GM23338 (cell line): ENCODE data around the gene PSMD11. TPM values are rescaled to one million over a fixed set of nuclear protein-coding genes. Genes with fewer than 3 reads are reported as not detected.
A peak's percentile ranks its signal among the peaks of the same experiment; 100 is the strongest.

Source experiments
- ATAC-seq: fragments of 200-7000 bp; cut with Tn5 transposase; 3 replicates; pipeline ENCODE4 v1.9.1; 2020
- DNase-seq: peaks from one replicate; pipeline ENCODE4 v3.0.0-alpha.2; 2015; ENCODE audit warnings: low spot score
- H2AFZ ChIP-seq: fragments of 200-600 bp; sonication (generic); 2 replicates; pipeline ENCODE4 v1.8.0; 2016; ENCODE audit warnings: antibody characterized with exemption, mild to moderate bottlenecking, moderate library complexity
- H3F3A ChIP-seq: fragments of 200-600 bp; sonication (generic); replicated peaks from 2 replicates; pipeline ENCODE4 v1.8.0; 2017; ENCODE audit warnings: antibody characterized with exemption, mixed run types, low read depth
- H3K27ac ChIP-seq: fragments of 200-600 bp; sonication (generic); 2 replicates; pipeline ENCODE4 v1.6.1; 2016; ENCODE audit warnings: low read depth
- H3K27me3 ChIP-seq: fragments of 200-600 bp; sonication (generic); 2 replicates; pipeline ENCODE4 v1.8.0; 2016; ENCODE audit warnings: mild to moderate bottlenecking, mixed run types, moderate library complexity; ENCODE audit not compliant: insufficient read depth
- H3K36me3 ChIP-seq: fragments of 200-600 bp; sonication (generic); 2 replicates; pipeline ENCODE4 v1.8.0; 2016; ENCODE audit warnings: mild to moderate bottlenecking; ENCODE audit not compliant: insufficient read depth
- H3K4me1 ChIP-seq: fragments of 200-600 bp; sonication (generic); 2 replicates; pipeline ENCODE4 v1.8.0; 2016; ENCODE audit warnings: mild to moderate bottlenecking, moderate library complexity; ENCODE audit not compliant: insufficient read depth
- H3K4me2 ChIP-seq: fragments of 200-600 bp; sonication (generic); 2 replicates; pipeline ENCODE4 v1.7.1; 2017; ENCODE audit warnings: mixed run types
- H3K4me3 ChIP-seq: fragments of 200-600 bp; sonication (generic); 2 replicates; pipeline ENCODE4 v1.6.1; 2016; ENCODE audit warnings: mixed run types
- H3K79me2 ChIP-seq: fragments of 200-600 bp; sonication (generic); replicated peaks from 2 replicates; pipeline ENCODE4 v1.8.0; 2017; ENCODE audit warnings: mild to moderate bottlenecking; ENCODE audit not compliant: insufficient read depth
- H3K9me2 ChIP-seq: fragments of 200-600 bp; sonication (generic); 2 replicates; pipeline ENCODE4 v1.8.0; 2017; ENCODE audit not compliant: insufficient read depth
- H4K20me1 ChIP-seq: fragments of 200-600 bp; sonication (generic); replicated peaks from 2 replicates; pipeline ENCODE4 v1.8.0; 2017; ENCODE audit warnings: mild to moderate bottlenecking; ENCODE audit not compliant: insufficient read depth
- H3K27ac Mint-ChIP-seq: 2 replicates; pipeline ENCODE4 v1.8.0; 2020; ENCODE audit warnings: inconsistent platforms, mild to moderate bottlenecking, moderate library complexity, mixed read lengths
- H3K27me3 Mint-ChIP-seq: 3 replicates; pipeline ENCODE4 v1.8.0; 2022; ENCODE audit warnings: low read depth, mild to moderate bottlenecking, moderate library complexity, mixed read lengths, inconsistent platforms; ENCODE audit not compliant: insufficient read depth, poor library complexity
- H3K36me3 Mint-ChIP-seq: 3 replicates; pipeline ENCODE4 v1.8.0; 2021; ENCODE audit warnings: low read depth, mild to moderate bottlenecking, inconsistent platforms, moderate library complexity, mixed read lengths
- H3K4me1 Mint-ChIP-seq: 3 replicates; pipeline ENCODE4 v1.8.0; 2020; ENCODE audit warnings: mild to moderate bottlenecking, inconsistent platforms, mixed read lengths
- H3K4me3 Mint-ChIP-seq: 3 replicates; pipeline ENCODE4 v1.8.0; 2021; ENCODE audit warnings: moderate library complexity, mild to moderate bottlenecking, inconsistent platforms, mixed read lengths
- H3K9me3 Mint-ChIP-seq: 3 replicates; pipeline ENCODE4 v1.8.0; 2020; ENCODE audit warnings: moderate library complexity, mild to moderate bottlenecking, inconsistent platforms, mixed read lengths
- CREB1 ChIP-seq: fragments of 250-450 bp; sonication (Bioruptor Pico); IDR thresholded peaks from 2 replicates; pipeline ENCODE4 v1.5.0; 2020; ENCODE audit warnings: low read depth, mild to moderate bottlenecking, moderate library complexity
- EZH2 ChIP-seq: fragments of 200-600 bp; sonication (generic); IDR thresholded peaks from one replicate; pipeline ENCODE4 v1.8.0; 2017; ENCODE audit warnings: antibody characterized with exemption, mild to moderate bottlenecking, low read depth; ENCODE audit not compliant: unreplicated experiment
- EZH2phosphoT487 ChIP-seq: fragments of 200-600 bp; sonication (generic); IDR thresholded peaks from one replicate; pipeline ENCODE4 v1.8.1; 2018; ENCODE audit warnings: antibody characterized with exemption; ENCODE audit not compliant: unreplicated experiment
- JUNB ChIP-seq: IDR thresholded peaks from one replicate; pipeline ENCODE4 v1.6.1; 2016; ENCODE audit warnings: antibody characterized with exemption; ENCODE audit not compliant: unreplicated experiment
- NANOG ChIP-seq: IDR thresholded peaks from 2 replicates; pipeline ENCODE4 v1.6.1; 2016; ENCODE audit warnings: antibody characterized with exemption, borderline replicate concordance
- POLR2AphosphoS5 ChIP-seq: IDR thresholded peaks from 2 replicates; pipeline ENCODE4 v1.6.1; 2016; ENCODE audit warnings: antibody characterized with exemption, low read depth
- STAT1 ChIP-seq: IDR thresholded peaks from one replicate; pipeline ENCODE4 v1.6.1; 2016; ENCODE audit warnings: antibody characterized with exemption; ENCODE audit not compliant: unreplicated experiment
- ZNF114 ChIP-seq: fragments of 250-450 bp; sonication (Bioruptor Pico); IDR thresholded peaks from 2 replicates; pipeline ENCODE4 v1.5.0; 2020; ENCODE audit warnings: mild to moderate bottlenecking, moderate library complexity
- ZNF331 ChIP-seq: fragments of 250-450 bp; sonication (Bioruptor Pico); IDR thresholded peaks from 2 replicates; pipeline ENCODE4 v1.5.0; 2020; ENCODE audit warnings: low read depth, mild to moderate bottlenecking, moderate library complexity
- ZNF462 ChIP-seq: fragments of 250-450 bp; sonication (Bioruptor Pico); IDR thresholded peaks from 2 replicates; pipeline ENCODE4 v1.5.0; 2020; ENCODE audit warnings: mild to moderate bottlenecking, moderate library complexity
- polyA plus RNA-seq: library from polyadenylated mRNA; unstranded; fragments of >200 nt; fragmentation: Nextera tagmentation; extraction: Ambion mirVana; gene quantifications from 2 replicates; pipeline ENCODE4 v1.2.1, GENCODE V29; 2016
- total RNA-seq: library from RNA; depleted of rRNA; stranded (reverse); fragments of >200 nt; shearing (Covaris generic); gene quantifications from 2 replicates; pipeline ENCODE4 v1.2.3, GENCODE V29; 2014

PSMD11 gene
- total and polyA plus RNA-seq, 2 experiments from 2014 or later, result 180 to 360 TPM

DNA sequence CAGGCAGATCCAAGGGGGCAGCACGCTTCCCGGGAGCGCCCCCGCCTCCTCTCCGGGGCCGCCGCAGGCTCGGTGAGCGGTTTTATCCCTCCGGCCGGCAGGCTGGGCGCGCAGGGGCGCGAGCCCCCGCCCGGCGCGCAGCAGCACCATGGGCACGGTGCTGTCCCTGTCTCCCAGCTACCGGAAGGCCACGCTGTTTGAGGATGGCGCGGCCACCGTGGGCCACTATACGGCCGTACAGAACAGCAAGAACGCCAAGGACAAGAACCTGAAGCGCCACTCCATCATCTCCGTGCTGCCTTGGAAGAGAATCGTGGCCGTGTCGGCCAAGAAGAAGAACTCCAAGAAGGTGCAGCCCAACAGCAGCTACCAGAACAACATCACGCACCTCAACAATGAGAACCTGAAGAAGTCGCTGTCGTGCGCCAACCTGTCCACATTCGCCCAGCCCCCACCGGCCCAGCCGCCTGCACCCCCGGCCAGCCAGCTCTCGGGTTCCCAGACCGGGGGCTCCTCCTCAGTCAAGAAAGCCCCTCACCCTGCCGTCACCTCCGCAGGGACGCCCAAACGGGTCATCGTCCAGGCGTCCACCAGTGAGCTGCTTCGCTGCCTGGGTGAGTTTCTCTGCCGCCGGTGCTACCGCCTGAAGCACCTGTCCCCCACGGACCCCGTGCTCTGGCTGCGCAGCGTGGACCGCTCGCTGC is 43.3 kb downstream of the PSMD11 start:
- H3K4me2 ChIP-seq, result peak overlapping the region; percentile 97
- ATAC-seq (peak; percentile 1), DNase-seq (peak; percentile 44)
- no peak overlapping the region for H3K27ac Mint-ChIP-seq
- TF ChIP-seq STAT1 (no peak), EZH2 (no peak), POLR2AphosphoS5 (no peak), CREB1 (CRISPR knock-in tag) (no peak), NANOG (no peak), ZNF114 (no peak)
- peaks cover 27% of the 10 kb centered on the region for H3K79me2 ChIP-seq
- peak overlapping the region; percentile 89 for H3K4me3 Mint-ChIP-seq
- no peaks in the 10 kb centered on the region; the same call in 1 of the 2 replicates for H3K36me3 ChIP-seq
- no peaks in the 10 kb centered on the region for H3K9me2 ChIP-seq
- H3K9me3 Mint-ChIP-seq, result peaks cover 3% of the 10 kb centered on the region; the same call in 1 of the 3 replicates
- peak overlapping the region; percentile 93; the same call in 1 of the 2 replicates for H2AFZ ChIP-seq
- H4K20me1 ChIP-seq, result peaks cover 22% of the 10 kb centered on the region
- H3K4me3 ChIP-seq, result peak overlapping the region; percentile 89
- H3K4me1 ChIP-seq, result peaks cover 46% of the 10 kb centered on the region
- peaks cover 23% of the 10 kb centered on the region for H3F3A ChIP-seq
- peaks cover 67% of the 10 kb centered on the region for H3K4me1 Mint-ChIP-seq
- no peak overlapping the region for H3K27ac ChIP-seq
- H3K36me3 Mint-ChIP-seq, result peaks cover 37% of the 10 kb centered on the region
- peaks cover 30% of the 10 kb centered on the region for H3K27me3 Mint-ChIP-seq
- no peaks in the 10 kb centered on the region for H3K27me3 ChIP-seq

- Mint-ChIP-seq H3K4me3 (peak overlapping the region; percentile 89), H3K36me3 (peaks cover 34% of the 10 kb centered on the region), H3K4me1 (peaks cover 68% of the 10 kb centered on the region), H3K27ac (no peak overlapping the region), H3K9me3 (peaks cover 3% of the 10 kb centered on the region; the same call in 1 of the 3 replicates), H3K27me3 (peaks cover 29% of the 10 kb centered on the region)
- Histone ChIP-seq H3K9me2 (no peaks in the 10 kb centered on the region), H3K4me2 (peak overlapping the region; percentile 97), H3K27ac (no peak overlapping the region), H3K4me1 (peaks cover 41% of the 10 kb centered on the region), H3K36me3 (no peaks in the 10 kb centered on the region; the same call in 1 of the 2 replicates), H4K20me1 (peaks cover 17% of the 10 kb centered on the region), H3K27me3 (no peaks in the 10 kb centered on the region), H3K4me3 (peak overlapping the region; percentile 89), H3K79me2 (peaks cover 27% of the 10 kb centered on the region), H2AFZ (no peak overlapping the region), H3F3A (peaks cover 18% of the 10 kb centered on the region)
- ATAC-seq (no peak), DNase-seq (no peak)
- TF ChIP-seq EZH2 (no peak), POLR2AphosphoS5 (no peak), ZNF114 (no peak), STAT1 (no peak), ZNF331 (CRISPR knock-in tag) (no peak), NANOG (no peak), JUNB (no peak), EZH2phosphoT487 (no peak), ZNF462 (CRISPR knock-in tag) (no peak)
Measured at GRCh38 chr17:32488177-32488542, 43.9 kb downstream of the PSMD11 start.
